GM21529 (cell line): ENCODE measurements around the gene ETV6.

ENCODE experiments used
- ATAC-seq: cut with Tn5 transposase; IDR thresholded peaks from one replicate; pipeline ENCODE4 v1.9.1; 2021; ENCODE audit not compliant: unreplicated experiment

The ETV6 gene

GRCh38 chr12:11875414-11875935 is 226.0 kb downstream of the ETV6 start:
- ATAC-seq: no peak

- ATAC-seq: no peak
These were observed 226.8 kb downstream of the ETV6 start for GRCh38 chr12:11876307-11876706.

GRCh38 chr12:11877102-11877826 is 227.8 kb downstream of the ETV6 start:
- ATAC-seq: no peak

GRCh38 chr12:11877869-11878780 is 228.7 kb downstream of the ETV6 start:
- no peak for ATAC-seq

- no peak for ATAC-seq
These were observed 229.8 kb downstream of the ETV6 start for GRCh38 chr12:11879306-11879705.

GRCh38 chr12:11880381-11880780 is 230.9 kb downstream of the ETV6 start:
- no peak for ATAC-seq

- no peak for ATAC-seq
These were observed 232.4 kb downstream of the ETV6 start for GRCh38 chr12:11881835-11882234.

GRCh38 chr12:11882301-11883019 is 233.0 kb downstream of the ETV6 start:
- ATAC-seq: peak; percentile 48

- no peak for ATAC-seq
These were observed 234.6 kb downstream of the ETV6 start for GRCh38 chr12:11884116-11884515.

- ATAC-seq: no peak
These were observed 235.2 kb downstream of the ETV6 start for GRCh38 chr12:11884706-11885105.

- no peak for ATAC-seq
These were observed 236.0 kb downstream of the ETV6 start for GRCh38 chr12:11885261-11886038.

GRCh38 chr12:11886339-11886738 is 236.9 kb downstream of the ETV6 start:
- ATAC-seq: no peak

GRCh38 chr12:11888029-11888428 is 238.6 kb downstream of the ETV6 start:
- ATAC-seq: no peak

- ATAC-seq: no peak
These were observed 241.9 kb downstream of the ETV6 start for GRCh38 chr12:11891346-11891745.

GRCh38 chr12:11891754-11892386 is 242.4 kb downstream of the ETV6 start:
- no peak for ATAC-seq

- ATAC-seq: no peak
These were observed 244.5 kb downstream of the ETV6 start for GRCh38 chr12:11893998-11894397.

GRCh38 chr12:11894890-11895289 is 245.4 kb downstream of the ETV6 start:
- no peak for ATAC-seq

GRCh38 chr12:11895421-11896078 is 246.1 kb downstream of the ETV6 start:
- ATAC-seq: no peak

- no peak for ATAC-seq
These were observed 247.0 kb downstream of the ETV6 start for GRCh38 chr12:11896417-11896929.
